Measurements from ENCODE around the gene CDHR1. TPM values are rescaled to one million over a fixed set of nuclear protein-coding genes. Genes with fewer than 3 reads are reported as not detected.
A peak's percentile ranks its signal among the peaks of the same experiment; 100 is the strongest.

CDHR1 gene
- total and polyA plus RNA-seq, 2 of the 8 experiments (the other 6 are each of a cell fraction or from before 2014, with no cell fraction given) = 3.9 to 10.5 TPM

- CTCF ChIA-PET (ENCODE audit: partially characterized antibody) = interaction anchor here (0.8 to 0.9 kb wide), 3 partner anchors 28 to 364 kb away, joined by 3 to 4 read pairs (median 3); no protein-coding TSS in a partner anchor
- WGBS, 2 experiments (ENCODE audit: extremely low coverage in 1 of 2, insufficient coverage in 1 of 2, insufficient read length in 1 of 2, insufficient replicate concordance in 2 of 2, low coverage in 1 of 2, low lambda C conversion rate in 2 of 2, missing lambda C conversion rate in 1 of 2) = 78% methylated on average over 4 of the region's 4 CpGs; no CpG with 5 or more reads in 1 of the 2 experiments
- no peak for TF ChIP-seq RAD21 (IDR thresholded peaks at IDR 0.05 in 1 of 2, conservative IDR thresholded peaks at IDR 0.05 in 1 of 2; ENCODE audit: low read depth in 2 of 2, low read length in 2 of 2)
- no peak for TF ChIP-seq E2F6 (IDR thresholded peaks at IDR 0.05)
- TF ChIP-seq SIX5 (IDR thresholded peaks at IDR 0.05; ENCODE audit: low read depth, low read length) = no peak
- no peak for TF ChIP-seq RNF2 (IDR thresholded peaks at IDR 0.05; ENCODE audit: borderline replicate concordance, low read depth, low read length, missing control alignments, poor library complexity, severe bottlenecking)
- TF ChIP-seq GTF2F1 (IDR thresholded peaks at IDR 0.05; ENCODE audit: borderline replicate concordance, low read depth, low read length) = no peak
- TF ChIP-seq EP300 (IDR thresholded peaks at IDR 0.05; ENCODE audit: borderline replicate concordance in 1 of 2, low read depth in 2 of 2, low read length in 2 of 2) = no peak
- TF ChIP-seq CBX5 (IDR thresholded peaks at IDR 0.05; ENCODE audit: low read depth, low read length) = no peak
- TF ChIP-seq TAF1 (IDR thresholded peaks at IDR 0.05; ENCODE audit: low read depth, low read length) = no peak
- no peak for TF ChIP-seq RXRA (IDR thresholded peaks at IDR 0.05; ENCODE audit: insufficient read depth, low read depth, low read length)
- TF ChIP-seq JUND (IDR thresholded peaks at IDR 0.05; ENCODE audit: low read length) = no peak
- TF ChIP-seq CBX8 (IDR thresholded peaks at IDR 0.05; ENCODE audit: borderline replicate concordance, low read depth, low read length) = no peak
- TF ChIP-seq RFX5 (IDR thresholded peaks at IDR 0.05; ENCODE audit: borderline replicate concordance, low read depth, low read length) = no peak
Measured at GRCh38 chr10:84176351-84176750, 18.0 kb upstream of the CDHR1 start.

More at GRCh38 chr10:84176351-84176750, 18.0 kb upstream of the CDHR1 start:
- no peak for FAIRE-seq
- no peak overlapping the region for H4K5ac ChIP-seq (ENCODE audit: insufficient read length, low read depth, low read length)
- no peak overlapping the region for H3K4me2 ChIP-seq (ENCODE audit: insufficient read depth in 1 of 2, low read depth in 2 of 2, low read length in 2 of 2)
- H2BK120ac ChIP-seq (replicated peaks; ENCODE audit: low read depth, low read length) = no peak overlapping the region
- no peaks in the 10 kb centered on the region for H3K36me3 ChIP-seq (ENCODE audit: control insufficient read depth in 2 of 4, insufficient read depth in 4 of 4, low read length in 3 of 4)
- no peak overlapping the region for H2BK12ac ChIP-seq (ENCODE audit: low read depth, low read length)
- H3K4me3 ChIP-seq (ENCODE audit: extremely low read depth in 1 of 4, insufficient read depth in 2 of 4, low read depth in 3 of 4, low read length in 4 of 4) = no peak overlapping the region
- no peak overlapping the region for H3K27ac ChIP-seq (ENCODE audit: low read depth, low read length)
- no peak overlapping the region for H3K18ac ChIP-seq (ENCODE audit: extremely low read depth, low read length)
- POLR2A ChIA-PET (ENCODE audit: partially characterized antibody) = no interaction called here
- H3K14ac ChIP-seq (ENCODE audit: insufficient read length) = no peak overlapping the region
- no peak overlapping the region for H2BK15ac ChIP-seq (ENCODE audit: low read length)
- H2BK5ac ChIP-seq (ENCODE audit: low read depth, low read length) = no peak overlapping the region
- no peaks in the 10 kb centered on the region for H3K79me2 ChIP-seq (ENCODE audit: control insufficient read depth in 1 of 2, insufficient read depth in 2 of 2, low read length in 2 of 2)
- no peak overlapping the region for H2BK20ac ChIP-seq (ENCODE audit: low read length)
- H2AK5ac ChIP-seq (ENCODE audit: low read depth, low read length) = no peak overlapping the region
- no peak overlapping the region for H4K91ac ChIP-seq (replicated peaks; ENCODE audit: insufficient read length, low read length)
- peak in 1 of 2 experiments; percentile 35 for DNase-seq (ENCODE audit: low read depth in 1 of 2, low spot score in 2 of 2)
- no peak overlapping the region for H3K23ac ChIP-seq (ENCODE audit: insufficient read length)
- H3K79me1 ChIP-seq (ENCODE audit: low read depth, low read length) = no peaks in the 10 kb centered on the region
- H3K9ac ChIP-seq (replicated peaks in 1 of 4; ENCODE audit: extremely low read depth in 1 of 4, low read depth in 3 of 4, low read length in 3 of 4) = no peak overlapping the region
- H3K4ac ChIP-seq (replicated peaks; ENCODE audit: insufficient read length, low read depth, low read length) = no peak overlapping the region
- H3K23me2 ChIP-seq (ENCODE audit: low read depth, low read length) = peaks cover 9% of the 10 kb centered on the region
- H4K20me1 ChIP-seq (replicated peaks in 1 of 2; ENCODE audit: control insufficient read depth in 1 of 2, insufficient read depth in 2 of 2, low read length in 2 of 2) = peaks cover 0 to 7% of the 10 kb centered on the region in 2 experiments
- no peaks in the 10 kb centered on the region for H3K27me3 ChIP-seq (replicated peaks in 1 of 4; ENCODE audit: control insufficient read depth in 3 of 4, extremely low read depth in 1 of 4, insufficient read depth in 3 of 4, low read length in 3 of 4)
- peaks cover 0 to 7% of the 10 kb centered on the region in 2 experiments; a peak in 1 of 4 replicates for H3K9me3 ChIP-seq (ENCODE audit: insufficient read depth in 2 of 2, low read depth in 1 of 2, low read length in 1 of 2)
- H2AFZ ChIP-seq (ENCODE audit: low read length) = no peak overlapping the region
- no peak overlapping the region for H3K56ac ChIP-seq (replicated peaks; ENCODE audit: insufficient read length, low read depth, low read length)
- no peak overlapping the region for H4K8ac ChIP-seq (ENCODE audit: extremely low read depth, insufficient read depth, low read length)
- peaks cover 0 to 2% (median 0%) of the 10 kb centered on the region in 4 experiments; a peak in 2 of 7 replicates for H3K4me1 ChIP-seq (replicated peaks in 1 of 4; ENCODE audit: control insufficient read depth in 3 of 4, insufficient read depth in 4 of 4, low read length in 3 of 4)

All from H1 (cell line).